GM12878 (cell line): ENCODE data around the gene CLEC16A. TPM values are rescaled to one million over a fixed set of nuclear protein-coding genes. Genes with fewer than 3 reads are reported as not detected.

Source experiments
- ATF7 ChIP-seq: fragments of 450-650 bp; IDR thresholded peaks from 2 replicates; pipeline ENCODE4 v1.6.1; 2016; ENCODE audit warnings: low read depth, mild to moderate bottlenecking
- BCL11A ChIP-seq: IDR thresholded peaks from 2 replicates; pipeline ENCODE4 v1.6.1; 2011; ENCODE audit warnings: low read depth, low read length
- CBFB ChIP-seq: IDR thresholded peaks from 2 replicates; pipeline ENCODE4 v1.6.1; 2016; ENCODE audit warnings: antibody characterized with exemption, low read depth
- CEBPB ChIP-seq, 2 experiments: fragments of 150-350 bp in 1 of 2; IDR thresholded peaks; 2 replicates each; pipeline ENCODE4 v1.6.1; 2012 to 2014; ENCODE audit warnings: low read depth in 2 of 2, low read length in 2 of 2, borderline replicate concordance in 1 of 2, inconsistent platforms in 1 of 2
- CREM ChIP-seq: IDR thresholded peaks from 2 replicates; pipeline ENCODE4 v1.6.1; 2014; ENCODE audit warnings: antibody characterized with exemption, low read depth
- GATAD2B ChIP-seq: fragments of 450-650 bp; conservative IDR thresholded peaks from 2 replicates; pipeline ENCODE4 v1.6.1; 2017; ENCODE audit warnings: low read depth, mild to moderate bottlenecking, moderate library complexity
- HDAC2 ChIP-seq: fragments of 200-600 bp; sonication (generic); IDR thresholded peaks from 2 replicates; pipeline ENCODE4 v1.6.1; 2017
- HDAC6 ChIP-seq: fragments of 200-600 bp; sonication (generic); IDR thresholded peaks from one replicate; pipeline ENCODE4 v1.8.0; 2017; ENCODE audit warnings: antibody characterized with exemption; ENCODE audit not compliant: unreplicated experiment
- IRF4 ChIP-seq: IDR thresholded peaks from 2 replicates; pipeline ENCODE4 v1.6.1; 2011; ENCODE audit warnings: low read depth, low read length
- NFYA ChIP-seq: IDR thresholded peaks from 2 replicates; pipeline ENCODE4 v1.6.1; 2011; ENCODE audit warnings: low read depth, mild to moderate bottlenecking, low read length, improper control_type of control experiment, borderline replicate concordance
- PML ChIP-seq: IDR thresholded peaks from 2 replicates; pipeline ENCODE4 v1.6.1; 2012; ENCODE audit warnings: low read length, inconsistent platforms
- POU2F2 ChIP-seq: IDR thresholded peaks from 3 replicates; pipeline ENCODE4 v1.6.1; 2011; ENCODE audit warnings: low read depth, mild to moderate bottlenecking, low read length, borderline replicate concordance
- SMC3 ChIP-seq: IDR thresholded peaks from 2 replicates; pipeline ENCODE4 v1.6.1; 2011; ENCODE audit warnings: low read length, improper control_type of control experiment, borderline replicate concordance
- SREBF2 ChIP-seq: IDR thresholded peaks from 2 replicates; pipeline ENCODE4 v1.6.1; 2012; ENCODE audit warnings: mild to moderate bottlenecking, low read length
- TARDBP ChIP-seq: IDR thresholded peaks from 2 replicates; pipeline ENCODE4 v1.6.1; 2016; ENCODE audit warnings: borderline replicate concordance
- TCF7 ChIP-seq: IDR thresholded peaks from 2 replicates; pipeline ENCODE4 v1.6.1; 2014; ENCODE audit warnings: antibody characterized with exemption, borderline replicate concordance
- polyA plus RNA-seq, 11 experiments: library from polyadenylated mRNA; depleted of rRNA in 4 of 11; unstranded in 6 of 11; stranded (reverse) in 5 of 11; fragments of >200 nt; fragmentation: Nextera tagmentation in 4 of 11; fragmentation: Illumina TruSeq in 1 of 11; extraction: Ambion mirVana in 4 of 11; extraction: Trizol in 1 of 11; gene quantifications; 1 replicate in 1 of 11; 2 replicates in 10 of 11; pipeline versions ENCODE4 v1.2.1 to v1.2.3, GENCODE V29; 2011 to 2016; ENCODE audit warnings: inconsistent platforms in 2 of 11, missing spikeins in 2 of 11, low read depth in 1 of 11
- total RNA-seq, 4 experiments: library from RNA; depleted of rRNA in 3 of 4; stranded (reverse); fragments of >200 nt in 3 of 4; fragmentation: Illumina TruSeq in 1 of 4; extraction: Trizol in 1 of 4; gene quantifications; 2 replicates each; pipeline versions ENCODE4 v1.2.1 to v1.2.3, GENCODE V29; 2013 to 2021
- TF ChIP-seq, protein P1 (sequence below), 3 experiments: IDR thresholded peaks in 2 of 3; conservative IDR thresholded peaks in 1 of 3; 2 replicates each; pipeline ENCODE4 v1.5.1; 2011; ENCODE audit warnings: low read depth in 3 of 3, low read length in 3 of 3, mild to moderate bottlenecking in 3 of 3, control low read depth in 2 of 3, moderate library complexity in 2 of 3, inconsistent platforms in 1 of 3, mixed read lengths in 1 of 3; ENCODE audit not compliant: control insufficient read depth in 2 of 3, insufficient read depth in 1 of 3; ENCODE audit errors: extremely low read depth in 1 of 3
- TF ChIP-seq, protein P2 (sequence below): fragments of 450-650 bp; IDR thresholded peaks from 2 replicates; pipeline ENCODE4 v1.6.1; 2017; ENCODE audit warnings: low read depth, mild to moderate bottlenecking, moderate library complexity
- TF ChIP-seq, protein P3 (sequence below): fragments of 150-350 bp; IDR thresholded peaks from 2 replicates; pipeline ENCODE4 v1.6.1; 2014; ENCODE audit warnings: mild to moderate bottlenecking, low read depth, low read length
- TF ChIP-seq, protein P4 (sequence below): IDR thresholded peaks from 2 replicates; pipeline ENCODE4 v1.6.1; 2011; ENCODE audit warnings: borderline replicate concordance, low read depth, mild to moderate bottlenecking, moderate library complexity, mixed read lengths, low read length; ENCODE audit not compliant: insufficient read depth; ENCODE audit errors: extremely low read length
- TF ChIP-seq, protein P5 (sequence below): fragments of 450-650 bp; formaldehyde crosslinking; IDR thresholded peaks from 2 replicates; pipeline ENCODE4 v1.4.0; 2022; ENCODE audit warnings: mild to moderate bottlenecking, moderate library complexity

Gene CLEC16A
- total and polyA plus RNA-seq, 10 of the 15 experiments (the other 5 are each of a cell fraction or from before 2014, with no cell fraction given), result 1.5 to 28.8 (median 19.2) TPM

DNA sequence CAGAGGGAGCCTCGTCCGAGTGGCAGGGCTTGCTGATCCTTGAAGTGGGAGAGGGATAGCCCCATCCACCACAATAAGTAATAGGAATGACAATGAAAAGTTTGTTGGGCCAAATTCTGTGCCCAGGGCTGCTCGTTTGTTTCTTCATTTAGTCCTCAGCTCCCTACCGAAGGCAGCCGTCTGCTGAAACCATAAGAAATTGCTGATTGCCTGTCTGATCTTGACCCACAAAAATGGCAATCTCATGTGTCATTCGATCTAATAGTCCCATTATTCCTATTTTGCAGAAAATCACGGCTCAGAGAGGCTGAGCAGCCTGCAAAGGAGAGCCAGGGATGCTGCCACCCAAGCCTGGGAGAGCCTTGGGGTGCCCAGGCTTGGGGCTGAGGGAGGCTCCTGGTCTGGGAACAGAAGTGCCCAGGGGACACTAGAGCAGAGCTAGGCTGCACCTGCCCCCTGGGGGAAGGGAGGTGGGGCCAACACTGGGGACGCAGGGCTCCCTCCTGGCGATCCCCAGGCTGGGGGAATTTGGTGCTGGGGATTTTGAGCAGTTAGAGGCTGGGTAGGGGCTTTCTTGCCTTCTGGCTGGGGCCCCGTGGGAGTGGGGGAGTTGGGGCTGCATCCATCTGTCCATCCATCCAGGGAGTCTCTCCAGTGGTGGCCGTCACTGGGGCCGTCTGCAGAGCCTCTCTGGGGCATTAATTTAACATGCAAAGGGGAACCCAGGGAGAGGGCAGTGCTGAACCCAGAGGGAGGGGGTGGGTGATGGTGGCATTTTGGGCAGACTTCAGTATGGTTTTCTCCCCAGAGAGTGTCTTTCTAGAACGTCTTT lies 258.1 kb downstream of the CLEC16A start (continued):
- TF ChIP-seq HDAC6 (no peak), TARDBP (no peak), BCL11A (peak; percentile 59; the same call in 1 of the 2 replicates), CBFB (peak; percentile 14; the same call in 1 of the 2 replicates), TCF7 (no peak), NFYA (no peak), CEBPB (IDR thresholded peaks at IDR 0.05; ENCODE audit: borderline replicate concordance in 1 of 2, low read depth in 2 of 2, low read length in 2 of 2) (no peak), CREM (peak; percentile 78), PML (no peak), IRF4 (no peak), ATF7 (no peak), SMC3 (no peak; the same call in 1 of the 2 replicates), SREBF2 (no peak), HDAC2 (no peak), GATAD2B (peak; percentile 92; the same call in 1 of the 2 replicates), POU2F2 (no peak)
- TF ChIP-seq, protein P1, sequence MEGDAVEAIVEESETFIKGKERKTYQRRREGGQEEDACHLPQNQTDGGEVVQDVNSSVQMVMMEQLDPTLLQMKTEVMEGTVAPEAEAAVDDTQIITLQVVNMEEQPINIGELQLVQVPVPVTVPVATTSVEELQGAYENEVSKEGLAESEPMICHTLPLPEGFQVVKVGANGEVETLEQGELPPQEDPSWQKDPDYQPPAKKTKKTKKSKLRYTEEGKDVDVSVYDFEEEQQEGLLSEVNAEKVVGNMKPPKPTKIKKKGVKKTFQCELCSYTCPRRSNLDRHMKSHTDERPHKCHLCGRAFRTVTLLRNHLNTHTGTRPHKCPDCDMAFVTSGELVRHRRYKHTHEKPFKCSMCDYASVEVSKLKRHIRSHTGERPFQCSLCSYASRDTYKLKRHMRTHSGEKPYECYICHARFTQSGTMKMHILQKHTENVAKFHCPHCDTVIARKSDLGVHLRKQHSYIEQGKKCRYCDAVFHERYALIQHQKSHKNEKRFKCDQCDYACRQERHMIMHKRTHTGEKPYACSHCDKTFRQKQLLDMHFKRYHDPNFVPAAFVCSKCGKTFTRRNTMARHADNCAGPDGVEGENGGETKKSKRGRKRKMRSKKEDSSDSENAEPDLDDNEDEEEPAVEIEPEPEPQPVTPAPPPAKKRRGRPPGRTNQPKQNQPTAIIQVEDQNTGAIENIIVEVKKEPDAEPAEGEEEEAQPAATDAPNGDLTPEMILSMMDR (IDR thresholded peaks at IDR 0.05 in 2 of 3, conservative IDR thresholded peaks at IDR 0.05 in 1 of 3; ENCODE audit: control insufficient read depth in 2 of 3, extremely low read depth in 1 of 3, insufficient read depth in 1 of 3, low read depth in 3 of 3, low read length in 3 of 3), result peak in 2 of 3 experiments; percentile 5 to 24; a peak in 2 of 6 replicates
- TF ChIP-seq, protein P2, sequence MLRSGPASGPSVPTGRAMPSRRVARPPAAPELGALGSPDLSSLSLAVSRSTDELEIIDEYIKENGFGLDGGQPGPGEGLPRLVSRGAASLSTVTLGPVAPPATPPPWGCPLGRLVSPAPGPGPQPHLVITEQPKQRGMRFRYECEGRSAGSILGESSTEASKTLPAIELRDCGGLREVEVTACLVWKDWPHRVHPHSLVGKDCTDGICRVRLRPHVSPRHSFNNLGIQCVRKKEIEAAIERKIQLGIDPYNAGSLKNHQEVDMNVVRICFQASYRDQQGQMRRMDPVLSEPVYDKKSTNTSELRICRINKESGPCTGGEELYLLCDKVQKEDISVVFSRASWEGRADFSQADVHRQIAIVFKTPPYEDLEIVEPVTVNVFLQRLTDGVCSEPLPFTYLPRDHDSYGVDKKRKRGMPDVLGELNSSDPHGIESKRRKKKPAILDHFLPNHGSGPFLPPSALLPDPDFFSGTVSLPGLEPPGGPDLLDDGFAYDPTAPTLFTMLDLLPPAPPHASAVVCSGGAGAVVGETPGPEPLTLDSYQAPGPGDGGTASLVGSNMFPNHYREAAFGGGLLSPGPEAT, result peak; percentile 97
- TF ChIP-seq, protein P3, sequence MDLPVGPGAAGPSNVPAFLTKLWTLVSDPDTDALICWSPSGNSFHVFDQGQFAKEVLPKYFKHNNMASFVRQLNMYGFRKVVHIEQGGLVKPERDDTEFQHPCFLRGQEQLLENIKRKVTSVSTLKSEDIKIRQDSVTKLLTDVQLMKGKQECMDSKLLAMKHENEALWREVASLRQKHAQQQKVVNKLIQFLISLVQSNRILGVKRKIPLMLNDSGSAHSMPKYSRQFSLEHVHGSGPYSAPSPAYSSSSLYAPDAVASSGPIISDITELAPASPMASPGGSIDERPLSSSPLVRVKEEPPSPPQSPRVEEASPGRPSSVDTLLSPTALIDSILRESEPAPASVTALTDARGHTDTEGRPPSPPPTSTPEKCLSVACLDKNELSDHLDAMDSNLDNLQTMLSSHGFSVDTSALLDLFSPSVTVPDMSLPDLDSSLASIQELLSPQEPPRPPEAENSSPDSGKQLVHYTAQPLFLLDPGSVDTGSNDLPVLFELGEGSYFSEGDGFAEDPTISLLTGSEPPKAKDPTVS, result no peak
- TF ChIP-seq, protein P4, sequence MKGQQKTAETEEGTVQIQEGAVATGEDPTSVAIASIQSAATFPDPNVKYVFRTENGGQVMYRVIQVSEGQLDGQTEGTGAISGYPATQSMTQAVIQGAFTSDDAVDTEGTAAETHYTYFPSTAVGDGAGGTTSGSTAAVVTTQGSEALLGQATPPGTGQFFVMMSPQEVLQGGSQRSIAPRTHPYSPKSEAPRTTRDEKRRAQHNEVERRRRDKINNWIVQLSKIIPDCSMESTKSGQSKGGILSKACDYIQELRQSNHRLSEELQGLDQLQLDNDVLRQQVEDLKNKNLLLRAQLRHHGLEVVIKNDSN, result no peak
- TF ChIP-seq, protein P5, sequence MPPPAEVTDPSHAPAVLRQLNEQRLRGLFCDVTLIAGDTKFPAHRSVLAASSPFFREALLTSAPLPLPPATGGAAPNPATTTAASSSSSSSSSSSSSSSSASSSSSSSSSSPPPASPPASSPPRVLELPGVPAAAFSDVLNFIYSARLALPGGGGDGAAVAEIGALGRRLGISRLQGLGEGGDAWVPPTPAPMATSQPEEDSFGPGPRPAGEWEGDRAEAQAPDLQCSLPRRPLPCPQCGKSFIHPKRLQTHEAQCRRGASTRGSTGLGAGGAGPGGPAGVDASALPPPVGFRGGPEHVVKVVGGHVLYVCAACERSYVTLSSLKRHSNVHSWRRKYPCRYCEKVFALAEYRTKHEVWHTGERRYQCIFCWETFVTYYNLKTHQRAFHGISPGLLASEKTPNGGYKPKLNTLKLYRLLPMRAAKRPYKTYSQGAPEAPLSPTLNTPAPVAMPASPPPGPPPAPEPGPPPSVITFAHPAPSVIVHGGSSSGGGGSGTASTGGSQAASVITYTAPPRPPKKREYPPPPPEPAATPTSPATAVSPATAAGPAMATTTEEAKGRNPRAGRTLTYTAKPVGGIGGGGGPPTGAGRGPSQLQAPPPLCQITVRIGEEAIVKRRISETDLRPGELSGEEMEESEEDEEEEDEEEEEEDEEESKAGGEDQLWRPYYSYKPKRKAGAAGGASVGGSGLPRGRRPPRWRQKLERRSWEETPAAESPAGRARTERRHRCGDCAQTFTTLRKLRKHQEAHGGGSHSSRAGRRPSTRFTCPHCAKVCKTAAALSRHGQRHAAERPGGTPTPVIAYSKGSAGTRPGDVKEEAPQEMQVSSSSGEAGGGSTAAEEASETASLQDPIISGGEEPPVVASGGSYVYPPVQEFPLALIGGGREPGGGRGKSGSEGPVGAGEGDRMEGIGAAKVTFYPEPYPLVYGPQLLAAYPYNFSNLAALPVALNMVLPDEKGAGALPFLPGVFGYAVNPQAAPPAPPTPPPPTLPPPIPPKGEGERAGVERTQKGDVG (CRISPR knock-in tag), result no peak
